ENCODE results near the gene ST3GAL3. TPM values are rescaled to one million over a fixed set of nuclear protein-coding genes. Genes with fewer than 3 reads are reported as not detected.

The ST3GAL3 gene
- total and polyA plus RNA-seq, 2 donors (not counting 3 experiments of a cell fraction or from before 2014, with no cell fraction given), result 14.3 to 35.8 TPM

DNA sequence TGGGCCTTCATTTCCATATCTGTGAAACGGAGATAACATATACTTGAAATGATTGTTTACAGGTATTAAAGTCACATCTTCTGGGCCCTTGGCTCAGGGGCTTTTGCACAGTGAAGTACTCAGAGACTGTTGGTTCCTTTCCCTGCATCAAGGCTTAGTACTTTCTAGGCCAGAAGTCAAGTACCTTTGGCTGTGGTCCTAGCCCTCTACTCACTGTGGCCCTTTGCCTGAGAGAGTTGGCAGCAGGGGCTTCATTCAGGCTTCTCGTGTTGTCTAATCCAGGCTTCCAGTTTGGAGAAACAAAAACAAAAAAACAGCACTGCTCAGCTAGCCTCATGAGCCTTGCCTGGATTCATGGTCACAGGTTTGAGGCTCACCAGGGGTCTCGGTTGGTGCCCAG, 254.4 kb downstream of the ST3GAL3 start:
- FAIRE-seq, result no peak
- intact Hi-C loops (cut with micrococcal nuclease) (no loop called here), dilution Hi-C loops (cut with MboI; ENCODE audit: extremely low pct_ligation_motif_present, low sequenced_read_pairs) (no loop called here)
- Histone ChIP-seq H3K9me3 (replicated peaks; ENCODE audit: control insufficient read depth, insufficient read depth, low read length) (no peaks in the 10 kb centered on the region), H4K20me1 (replicated peaks; ENCODE audit: control insufficient read depth, extremely low read depth, insufficient read depth, low read length) (no peaks in the 10 kb centered on the region), H3K9ac (replicated peaks; ENCODE audit: extremely low read depth, insufficient read depth, low read length) (no peak overlapping the region), H3K9me1 (replicated peaks; ENCODE audit: control insufficient read depth, extremely low read depth, insufficient read depth, low read length) (no peaks in the 10 kb centered on the region), H3K27ac (ENCODE audit: insufficient read depth, low read depth, low read length) (no peak overlapping the region), H3K27me3 (ENCODE audit: control insufficient read depth in 2 of 2, insufficient read depth in 2 of 2, low read length in 2 of 2) (no peaks in the 10 kb centered on the region), H3K36me3 (ENCODE audit: control insufficient read depth in 2 of 2, extremely low read depth in 1 of 2, insufficient read depth in 2 of 2, low read length in 2 of 2) (peaks cover 5 to 34% of the 10 kb centered on the region in 2 experiments), H2AFZ (ENCODE audit: low read depth, low read length) (no peak overlapping the region), H3K4me2 (ENCODE audit: insufficient read depth, low read length) (no peak overlapping the region), H3K4me3 (replicated peaks in 1 of 3; ENCODE audit: insufficient read depth in 1 of 3, low read depth in 1 of 3, low read length in 3 of 3) (no peak overlapping the region), H3K4me1 (ENCODE audit: control insufficient read depth, extremely low read depth, insufficient read depth, low read length) (no peaks in the 10 kb centered on the region), H3K79me2 (ENCODE audit: control insufficient read depth, insufficient read depth, low read length) (no peaks in the 10 kb centered on the region)
- TF ChIP-seq POLR2A (IDR thresholded peaks at IDR 0.05; ENCODE audit: low read depth, low read length), result no peak
- no peak for TF ChIP-seq GATA2 (IDR thresholded peaks at IDR 0.05; ENCODE audit: insufficient read depth, insufficient read length, low read depth, low read length)
- TF ChIP-seq, protein P1, sequence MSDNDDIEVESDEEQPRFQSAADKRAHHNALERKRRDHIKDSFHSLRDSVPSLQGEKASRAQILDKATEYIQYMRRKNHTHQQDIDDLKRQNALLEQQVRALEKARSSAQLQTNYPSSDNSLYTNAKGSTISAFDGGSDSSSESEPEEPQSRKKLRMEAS (IDR thresholded peaks at IDR 0.05; ENCODE audit: insufficient read depth, insufficient read length), result no peak
- no peak for TF ChIP-seq MYC (IDR thresholded peaks at IDR 0.05; ENCODE audit: low read depth, low read length)
- TF ChIP-seq, protein P2, sequence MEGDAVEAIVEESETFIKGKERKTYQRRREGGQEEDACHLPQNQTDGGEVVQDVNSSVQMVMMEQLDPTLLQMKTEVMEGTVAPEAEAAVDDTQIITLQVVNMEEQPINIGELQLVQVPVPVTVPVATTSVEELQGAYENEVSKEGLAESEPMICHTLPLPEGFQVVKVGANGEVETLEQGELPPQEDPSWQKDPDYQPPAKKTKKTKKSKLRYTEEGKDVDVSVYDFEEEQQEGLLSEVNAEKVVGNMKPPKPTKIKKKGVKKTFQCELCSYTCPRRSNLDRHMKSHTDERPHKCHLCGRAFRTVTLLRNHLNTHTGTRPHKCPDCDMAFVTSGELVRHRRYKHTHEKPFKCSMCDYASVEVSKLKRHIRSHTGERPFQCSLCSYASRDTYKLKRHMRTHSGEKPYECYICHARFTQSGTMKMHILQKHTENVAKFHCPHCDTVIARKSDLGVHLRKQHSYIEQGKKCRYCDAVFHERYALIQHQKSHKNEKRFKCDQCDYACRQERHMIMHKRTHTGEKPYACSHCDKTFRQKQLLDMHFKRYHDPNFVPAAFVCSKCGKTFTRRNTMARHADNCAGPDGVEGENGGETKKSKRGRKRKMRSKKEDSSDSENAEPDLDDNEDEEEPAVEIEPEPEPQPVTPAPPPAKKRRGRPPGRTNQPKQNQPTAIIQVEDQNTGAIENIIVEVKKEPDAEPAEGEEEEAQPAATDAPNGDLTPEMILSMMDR (IDR thresholded peaks at IDR 0.05; ENCODE audit: extremely low read depth in 1 of 2, insufficient read depth in 1 of 2, low read depth in 1 of 2, low read length in 2 of 2), result no peak
- no peak for DNase-seq (ENCODE audit: low read depth, low spot score)
- ChIA-PET CTCF (no interaction called here), POLR2A (no interaction called here)
- BruUV-seq (replicated peaks), result no TSS peak

DNA sequence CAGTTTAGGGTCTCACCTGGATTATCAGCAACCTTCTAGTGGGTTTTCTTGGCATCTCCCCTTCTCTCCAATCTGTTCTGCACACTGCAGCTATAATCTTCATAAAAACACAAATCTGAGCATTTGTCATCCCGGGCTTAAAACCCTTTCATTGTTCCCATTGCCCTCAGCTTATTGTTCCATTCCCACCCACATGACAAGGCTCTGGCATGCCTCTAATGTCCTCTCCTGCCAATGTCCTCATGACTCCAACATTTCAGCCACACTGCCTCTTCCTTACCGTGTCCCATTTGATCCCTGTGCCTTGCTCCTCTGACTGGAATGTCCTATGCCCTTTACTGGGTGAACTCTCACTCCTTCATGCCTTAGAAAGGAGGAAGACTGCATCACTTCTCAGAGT, 255.0 kb downstream of the ST3GAL3 start:
- no peak for TF ChIP-seq MYC (IDR thresholded peaks at IDR 0.05; ENCODE audit: low read depth, low read length)
- TF ChIP-seq, protein P2 (IDR thresholded peaks at IDR 0.05; ENCODE audit: extremely low read depth in 1 of 2, insufficient read depth in 1 of 2, low read depth in 1 of 2, low read length in 2 of 2), result no peak
- no peak for TF ChIP-seq EZH2 (IDR thresholded peaks at IDR 0.05; ENCODE audit: borderline replicate concordance, low read depth, low read length, severe bottlenecking)
- TF ChIP-seq GATA2 (IDR thresholded peaks at IDR 0.05; ENCODE audit: insufficient read depth, insufficient read length, low read depth, low read length), result no peak
- no peak for TF ChIP-seq POLR2A (IDR thresholded peaks at IDR 0.05; ENCODE audit: low read depth, low read length)
- POLR2A ChIA-PET, result no interaction called here
- BruUV-seq (replicated peaks), result no TSS peak
- Histone ChIP-seq H3K27ac (ENCODE audit: insufficient read depth, low read depth, low read length) (no peak overlapping the region), H3K9me1 (replicated peaks; ENCODE audit: control insufficient read depth, extremely low read depth, insufficient read depth, low read length) (no peaks in the 10 kb centered on the region), H4K20me1 (replicated peaks; ENCODE audit: control insufficient read depth, extremely low read depth, insufficient read depth, low read length) (no peaks in the 10 kb centered on the region), H3K36me3 (ENCODE audit: control insufficient read depth in 2 of 2, extremely low read depth in 1 of 2, insufficient read depth in 2 of 2, low read length in 2 of 2) (peaks cover 5 to 33% of the 10 kb centered on the region in 2 experiments), H3K9me3 (replicated peaks; ENCODE audit: control insufficient read depth, insufficient read depth, low read length) (no peaks in the 10 kb centered on the region), H3K9ac (replicated peaks; ENCODE audit: extremely low read depth, insufficient read depth, low read length) (no peak overlapping the region), H3K4me2 (ENCODE audit: insufficient read depth, low read length) (no peak overlapping the region), H2AFZ (ENCODE audit: low read depth, low read length) (no peak overlapping the region), H3K79me2 (ENCODE audit: control insufficient read depth, insufficient read depth, low read length) (no peaks in the 10 kb centered on the region), H3K4me1 (ENCODE audit: control insufficient read depth, extremely low read depth, insufficient read depth, low read length) (no peaks in the 10 kb centered on the region), H3K4me3 (replicated peaks in 1 of 3; ENCODE audit: insufficient read depth in 1 of 3, low read depth in 1 of 3, low read length in 3 of 3) (no peak overlapping the region), H3K27me3 (ENCODE audit: control insufficient read depth in 2 of 2, insufficient read depth in 2 of 2, low read length in 2 of 2) (no peaks in the 10 kb centered on the region)
- intact Hi-C loops (cut with micrococcal nuclease) (no loop called here), dilution Hi-C loops (cut with MboI; ENCODE audit: extremely low pct_ligation_motif_present, low sequenced_read_pairs) (no loop called here)
- FAIRE-seq (no peak), DNase-seq (ENCODE audit: low read depth, low spot score) (no peak)
- CTCF ChIA-PET, result no interaction called here
